ENCODE data around the gene MAGEB10. TPM values are rescaled to one million over a fixed set of nuclear protein-coding genes. Genes with fewer than 3 reads are reported as not detected.

MAGEB10 gene
- total and polyA plus RNA-seq, 5 donors from 2014 or later = not detected

Other genes with a start within 250 kb of the MAGEB10 start
- not detected for gene DCAF8L2, start 217.6 kb upstream of the MAGEB10 start, total RNA-seq
- gene DCAF8L2, start 217.6 kb upstream of the MAGEB10 start, polyA plus RNA-seq = not detected
- not detected for gene DCAF8L1, start 173.5 kb downstream of the MAGEB10 start, total RNA-seq
- not detected for gene DCAF8L1, start 173.5 kb downstream of the MAGEB10 start, polyA plus RNA-seq

Data from CD4-positive, CD25-positive, alpha-beta regulatory T cell (primary cell).